SK-N-MC (cell line): ENCODE data around the gene ZNF93.

ENCODE experiments used
- EZH2 ChIP-seq: fragments of 200-600 bp; sonication (generic); IDR thresholded peaks from one replicate; pipeline ENCODE4 v1.6.1; 2017; ENCODE audit warnings: antibody characterized with exemption
- POLR2AphosphoS5 ChIP-seq: IDR thresholded peaks from 2 replicates; pipeline ENCODE4 v1.6.1; 2012; ENCODE audit warnings: mild to moderate bottlenecking, low read depth, low read length, borderline replicate concordance

DNA sequence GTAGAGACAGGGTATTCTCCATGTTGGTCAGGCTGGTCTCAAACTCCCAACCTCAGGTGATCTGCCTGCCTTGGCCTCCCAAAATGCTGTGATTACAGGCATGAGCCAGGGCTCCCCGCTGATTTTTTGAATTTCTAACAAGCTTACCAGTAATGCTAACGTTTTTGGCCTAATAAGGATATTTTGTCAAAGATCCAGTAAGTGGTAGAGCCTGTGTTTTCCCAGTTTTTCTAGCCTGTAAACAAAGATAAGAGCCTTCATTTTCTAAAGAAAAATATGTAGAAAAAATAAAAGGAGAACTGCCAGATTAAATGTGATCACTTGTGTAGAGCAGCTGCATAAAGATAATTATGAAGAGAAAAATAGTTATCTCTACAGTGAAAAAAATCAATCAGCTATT, 37.7 kb downstream of the ZNF93 start:
- TF ChIP-seq EZH2: no peak
- TF ChIP-seq POLR2AphosphoS5: no peak
